GM12878 (cell line): ENCODE data around the gene EFNA2. TPM values are rescaled to one million over a fixed set of nuclear protein-coding genes. Genes with fewer than 3 reads are reported as not detected.
A peak's percentile ranks its signal among the peaks of the same experiment; 100 is the strongest.

Experiments
- ATAC-seq: fragments of 200-7000 bp; cut with Tn5 transposase; 3 replicates; pipeline ENCODE4 v1.9.1; 2020; ENCODE audit warnings: mild to moderate bottlenecking, moderate library complexity
- BruUV-seq: library from RNA; stranded (reverse); fragments of 400-500 nt; replicated peaks from 2 replicates; lab custom pipeline; 2021; lab: Mats Ljungman, UMichigan
- CTCF ChIA-PET: fragments of 300-600 bp; sonication (Branson Sonifier 250); formaldehyde crosslinking; extraction: SDS; loops from one replicate; lab custom pipeline; 2021; ENCODE audit warnings: inconsistent platforms; lab: Yijun Ruan, JAX
- POLR2A ChIA-PET: fragments of 350-600 bp; formaldehyde crosslinking; extraction: SDS; loops from one replicate; lab custom pipeline; 2021; ENCODE audit warnings: inconsistent platforms; lab: Charles Lee
- RAD21 ChIA-PET: fragments of 300-600 bp; sonication (Branson Sonifier 250); formaldehyde crosslinking; loops from one replicate; lab custom pipeline; 2023; ENCODE audit warnings: antibody characterized with exemption; ENCODE audit not compliant: unreplicated experiment; lab: Charles Lee
- SMC1A ChIA-PET: fragments of 300-600 bp; sonication (Branson Sonifier 250); formaldehyde crosslinking; loops from one replicate; lab custom pipeline; 2023; ENCODE audit not compliant: unreplicated experiment, uncharacterized antibody; lab: Charles Lee
- DNase-seq: peaks from one replicate; pipeline ENCODE4 v3.0.0-alpha.2; 2011; ENCODE audit warnings: low read depth, low spot score
- FAIRE-seq: peaks from 3 replicates; lab custom pipeline; 2011; peaks lifted over from hg19 to GRCh38; lab: Jason Lieb, UNC
- H2AFZ ChIP-seq: 2 replicates; pipeline ENCODE4 v1.6.0; 2011; ENCODE audit warnings: low read depth, low read length, control low read depth; ENCODE audit not compliant: control insufficient read depth
- H3K27ac ChIP-seq: 2 replicates; pipeline ENCODE4 v1.5.1; 2011; ENCODE audit warnings: control low read depth; ENCODE audit not compliant: control insufficient read depth, insufficient read depth
- H3K27me3 ChIP-seq, 2 experiments: replicated peaks in 1 of 2; 2 replicates each; pipeline versions ENCODE4 v1.6.0 to v1.6.1; 2011; ENCODE audit warnings: low read length in 1 of 2; ENCODE audit not compliant: control insufficient read depth in 2 of 2, insufficient read depth in 2 of 2
- H3K36me3 ChIP-seq, 2 experiments: 2 replicates each; pipeline ENCODE4 v1.5.1; 2011; ENCODE audit warnings: low read length in 1 of 2; ENCODE audit not compliant: control insufficient read depth in 2 of 2, insufficient read depth in 2 of 2
- H3K4me1 ChIP-seq: 2 replicates; pipeline ENCODE4 v1.6.1; 2011; ENCODE audit warnings: mild to moderate bottlenecking, low read length, moderate library complexity, mixed read lengths; ENCODE audit not compliant: control insufficient read depth, insufficient read depth
- H3K4me2 ChIP-seq: 2 replicates; pipeline ENCODE4 v1.6.0; 2011; ENCODE audit warnings: control low read depth; ENCODE audit not compliant: control insufficient read depth, insufficient read depth
- H3K4me3 ChIP-seq: fragments of 200-600 bp; sonication (generic); 2 replicates; pipeline ENCODE4 v1.5.1; 2016
- H3K79me2 ChIP-seq: 2 replicates; pipeline ENCODE4 v1.6.0; 2011; ENCODE audit warnings: low read length; ENCODE audit not compliant: control insufficient read depth, insufficient read depth
- H3K9ac ChIP-seq: 2 replicates; pipeline ENCODE4 v1.8.0; 2011; ENCODE audit warnings: low read length, control low read depth, mixed read lengths; ENCODE audit not compliant: control insufficient read depth, insufficient read depth
- H3K9me3 ChIP-seq: replicated peaks from 3 replicates; pipeline ENCODE4 v1.5.1; 2011; ENCODE audit warnings: mild to moderate bottlenecking, low read length; ENCODE audit not compliant: control insufficient read depth, insufficient read depth
- H4K20me1 ChIP-seq: 2 replicates; pipeline ENCODE4 v1.6.0; 2011; ENCODE audit not compliant: control insufficient read depth, insufficient read depth
- CEBPZ ChIP-seq: fragments of 150-350 bp; IDR thresholded peaks from 2 replicates; pipeline ENCODE4 v1.6.1; 2016; ENCODE audit warnings: low read depth, low read length
- DPF2 ChIP-seq: fragments of 450-650 bp; IDR thresholded peaks from 2 replicates; pipeline ENCODE4 v1.6.1; 2017; ENCODE audit warnings: mild to moderate bottlenecking
- ELK1 ChIP-seq: IDR thresholded peaks from 2 replicates; pipeline ENCODE4 v1.6.1; 2012; ENCODE audit warnings: low read depth, low read length, improper control_type of control experiment
- MEF2A ChIP-seq: IDR thresholded peaks from 2 replicates; pipeline ENCODE4 v1.6.1; 2011; ENCODE audit warnings: low read depth, mild to moderate bottlenecking, low read length, moderate library complexity; ENCODE audit not compliant: insufficient read depth
- NFYA ChIP-seq: IDR thresholded peaks from 2 replicates; pipeline ENCODE4 v1.6.1; 2011; ENCODE audit warnings: low read depth, mild to moderate bottlenecking, low read length, improper control_type of control experiment, borderline replicate concordance
- NR2F1 ChIP-seq: fragments of 450-650 bp; conservative IDR thresholded peaks from 2 replicates; pipeline ENCODE4 v1.6.1; 2017; ENCODE audit warnings: mild to moderate bottlenecking
- POLR2A ChIP-seq: IDR thresholded peaks from 2 replicates; pipeline ENCODE4 v1.6.1; 2011; ENCODE audit warnings: low read depth, mild to moderate bottlenecking, low read length
- POLR2AphosphoS5 ChIP-seq: IDR thresholded peaks from 2 replicates; pipeline ENCODE4 v1.6.1; 2011; ENCODE audit warnings: mild to moderate bottlenecking, low read length, inconsistent platforms
- SRF ChIP-seq, 2 experiments: IDR thresholded peaks; 2 replicates each; pipeline ENCODE4 v1.6.1; 2011; ENCODE audit warnings: low read depth in 2 of 2, low read length in 2 of 2, mild to moderate bottlenecking in 1 of 2, moderate library complexity in 1 of 2
- TCF12 ChIP-seq: IDR thresholded peaks from 2 replicates; pipeline ENCODE4 v1.6.1; 2011; ENCODE audit warnings: low read depth, mild to moderate bottlenecking, low read length
- ZNF207 ChIP-seq: fragments of 450-650 bp; IDR thresholded peaks from 2 replicates; pipeline ENCODE4 v1.6.1; 2014; ENCODE audit warnings: antibody characterized with exemption, mild to moderate bottlenecking, borderline replicate concordance
- WGBS: methylation state at CpG from one replicate; pipeline ENCODE4 v1.1.6; 2016; ENCODE audit warnings: low lambda C conversion rate; ENCODE audit not compliant: insufficient replicate concordance, insufficient coverage; ENCODE audit errors: missing lambda C conversion rate; 5-methylcytosine and 5-hydroxymethylcytosine counted together
- in situ Hi-C: fragments of 300-500 bp; cut with MboI; formaldehyde crosslinking; loops from 9 replicates; pipeline ENCODE4 v1.14.3; 2018; ENCODE audit warnings: mixed read lengths
- intact Hi-C: fragments of 100-400 bp; cut with micrococcal nuclease; formaldehyde crosslinking; loops from one replicate; pipeline ENCODE4 v1.14.2; 2022; ENCODE audit not compliant: unreplicated experiment
- polyA plus RNA-seq, 11 experiments: library from polyadenylated mRNA; depleted of rRNA in 4 of 11; unstranded in 6 of 11; stranded (reverse) in 5 of 11; fragments of >200 nt; fragmentation: Nextera tagmentation in 4 of 11; fragmentation: Illumina TruSeq in 1 of 11; extraction: Ambion mirVana in 4 of 11; extraction: Trizol in 1 of 11; gene quantifications; 1 replicate in 1 of 11; 2 replicates in 10 of 11; pipeline versions ENCODE4 v1.2.1 to v1.2.3, GENCODE V29; 2011 to 2016; ENCODE audit warnings: inconsistent platforms in 2 of 11, missing spikeins in 2 of 11, low read depth in 1 of 11
- total RNA-seq, 4 experiments: library from RNA; depleted of rRNA in 3 of 4; stranded (reverse); fragments of >200 nt in 3 of 4; fragmentation: Illumina TruSeq in 1 of 4; extraction: Trizol in 1 of 4; gene quantifications; 2 replicates each; pipeline versions ENCODE4 v1.2.1 to v1.2.3, GENCODE V29; 2013 to 2021
- TF ChIP-seq, protein P1 (sequence below): IDR thresholded peaks from 2 replicates; pipeline ENCODE4 v1.6.1; 2011; ENCODE audit warnings: mild to moderate bottlenecking, low read depth, low read length, moderate library complexity; ENCODE audit not compliant: insufficient replicate concordance
- TF ChIP-seq, protein P2 (sequence below): IDR thresholded peaks from 2 replicates; pipeline ENCODE4 v1.6.1; 2012; ENCODE audit warnings: mild to moderate bottlenecking, low read depth, low read length

EFNA2 gene
- total and polyA plus RNA-seq, 10 of the 15 experiments (the other 5 are each of a cell fraction or from before 2014, with no cell fraction given) = not detected

GRCh38 chr19:1270854-1271527 is 14.7 kb upstream of the EFNA2 start:
- CTCF ChIA-PET = interaction anchor here (4.0 kb wide), 1 partner anchor 27 kb away, joined by 32 read pairs; no protein-coding TSS in a partner anchor
- DNase-seq = no peak

More at GRCh38 chr19:1270854-1271527, 14.7 kb upstream of the EFNA2 start:
- ChIA-PET RAD21 (no interaction called here), POLR2A (interaction anchor here (0.5 to 1.0 kb wide), 3 partner anchors 18 to 174 kb away, joined by 3 to 6 read pairs (median 4); no protein-coding TSS in a partner anchor), SMC1A (no interaction called here)
- intact Hi-C loops (no loop called here), in situ Hi-C loops (no loop called here)
- H3K36me3 ChIP-seq = peaks cover 34 to 35% of the 10 kb centered on the region in 2 experiments
- no peaks in the 10 kb centered on the region for H3K9me3 ChIP-seq
- peak; percentile 41 for FAIRE-seq
- peaks cover 58% of the 10 kb centered on the region for H3K79me2 ChIP-seq
- no TSS peak for BruUV-seq
- TF ChIP-seq, protein P1, sequence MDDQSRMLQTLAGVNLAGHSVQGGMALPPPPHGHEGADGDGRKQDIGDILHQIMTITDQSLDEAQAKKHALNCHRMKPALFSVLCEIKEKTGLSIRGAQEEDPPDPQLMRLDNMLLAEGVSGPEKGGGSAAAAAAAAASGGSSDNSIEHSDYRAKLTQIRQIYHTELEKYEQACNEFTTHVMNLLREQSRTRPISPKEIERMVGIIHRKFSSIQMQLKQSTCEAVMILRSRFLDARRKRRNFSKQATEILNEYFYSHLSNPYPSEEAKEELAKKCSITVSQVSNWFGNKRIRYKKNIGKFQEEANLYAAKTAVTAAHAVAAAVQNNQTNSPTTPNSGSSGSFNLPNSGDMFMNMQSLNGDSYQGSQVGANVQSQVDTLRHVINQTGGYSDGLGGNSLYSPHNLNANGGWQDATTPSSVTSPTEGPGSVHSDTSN = no peak
- TF ChIP-seq NFYA = no peak
- TF ChIP-seq, protein P2, sequence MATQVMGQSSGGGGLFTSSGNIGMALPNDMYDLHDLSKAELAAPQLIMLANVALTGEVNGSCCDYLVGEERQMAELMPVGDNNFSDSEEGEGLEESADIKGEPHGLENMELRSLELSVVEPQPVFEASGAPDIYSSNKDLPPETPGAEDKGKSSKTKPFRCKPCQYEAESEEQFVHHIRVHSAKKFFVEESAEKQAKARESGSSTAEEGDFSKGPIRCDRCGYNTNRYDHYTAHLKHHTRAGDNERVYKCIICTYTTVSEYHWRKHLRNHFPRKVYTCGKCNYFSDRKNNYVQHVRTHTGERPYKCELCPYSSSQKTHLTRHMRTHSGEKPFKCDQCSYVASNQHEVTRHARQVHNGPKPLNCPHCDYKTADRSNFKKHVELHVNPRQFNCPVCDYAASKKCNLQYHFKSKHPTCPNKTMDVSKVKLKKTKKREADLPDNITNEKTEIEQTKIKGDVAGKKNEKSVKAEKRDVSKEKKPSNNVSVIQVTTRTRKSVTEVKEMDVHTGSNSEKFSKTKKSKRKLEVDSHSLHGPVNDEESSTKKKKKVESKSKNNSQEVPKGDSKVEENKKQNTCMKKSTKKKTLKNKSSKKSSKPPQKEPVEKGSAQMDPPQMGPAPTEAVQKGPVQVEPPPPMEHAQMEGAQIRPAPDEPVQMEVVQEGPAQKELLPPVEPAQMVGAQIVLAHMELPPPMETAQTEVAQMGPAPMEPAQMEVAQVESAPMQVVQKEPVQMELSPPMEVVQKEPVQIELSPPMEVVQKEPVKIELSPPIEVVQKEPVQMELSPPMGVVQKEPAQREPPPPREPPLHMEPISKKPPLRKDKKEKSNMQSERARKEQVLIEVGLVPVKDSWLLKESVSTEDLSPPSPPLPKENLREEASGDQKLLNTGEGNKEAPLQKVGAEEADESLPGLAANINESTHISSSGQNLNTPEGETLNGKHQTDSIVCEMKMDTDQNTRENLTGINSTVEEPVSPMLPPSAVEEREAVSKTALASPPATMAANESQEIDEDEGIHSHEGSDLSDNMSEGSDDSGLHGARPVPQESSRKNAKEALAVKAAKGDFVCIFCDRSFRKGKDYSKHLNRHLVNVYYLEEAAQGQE = no peak
- peak; percentile 55 for TF ChIP-seq POLR2A
- no peak for TF ChIP-seq NR2F1
- TF ChIP-seq CEBPZ = no peak
- peak; percentile 35; the same call in 1 of the 2 replicates for TF ChIP-seq POLR2AphosphoS5
- no peak for TF ChIP-seq ZNF207
- no peak for TF ChIP-seq TCF12
- TF ChIP-seq MEF2A = no peak
- TF ChIP-seq SRF (IDR thresholded peaks at IDR 0.05; ENCODE audit: low read depth in 2 of 2, low read length in 2 of 2) = no peak
- no peak for TF ChIP-seq ELK1
- no peak for TF ChIP-seq DPF2
- TF ChIP-seq, all 136 proteins: peak for 2
- Histone ChIP-seq H3K4me1 (peaks cover 35% of the 10 kb centered on the region), H4K20me1 (no peaks in the 10 kb centered on the region; the same call in 1 of the 2 replicates), H3K4me3 (peak overlapping the region; percentile 98), H3K27ac (peak overlapping the region; percentile 98; the same call in 1 of the 2 replicates), H3K9ac (peak overlapping the region; percentile 98), H3K27me3 (no peaks in the 10 kb centered on the region), H2AFZ (no peak overlapping the region), H3K4me2 (peak overlapping the region; percentile 99)
- 32% methylated on average over 26 of the region's 26 CpGs for WGBS
- no peak for ATAC-seq
